Measurements from ENCODE around the gene PPIA.
A peak's percentile ranks its signal among the peaks of the same experiment; 100 is the strongest.
"Not testable (repeated sequence)": the region's sequence is repeated elsewhere in the genome, so short reads cannot be mapped to it uniquely, and the experiment has no call there.

PPIA gene

GRCh38 chr7:44843440-44843839 lies 47.0 kb downstream of the PPIA start:
- DNase-seq: not testable (repeated sequence)

GRCh38 chr7:44845451-44845850 lies 49.0 kb downstream of the PPIA start:
- no peak for DNase-seq

GRCh38 chr7:44846390-44846789 lies 49.9 kb downstream of the PPIA start:
- DNase-seq: not testable (repeated sequence)

GRCh38 chr7:44846816-44847508 lies 50.5 kb downstream of the PPIA start:
- DNase-seq: no peak

- peak; percentile 93 for DNase-seq
Measured at GRCh38 chr7:44847509-44847919, 51.0 kb downstream of the PPIA start.

- DNase-seq: peak; percentile 100
Measured at GRCh38 chr7:44847920-44848634, 51.6 kb downstream of the PPIA start, which contains the start of gene H2AZ2. H2AZ2 (minus strand) TSS chr7:44848087; CDS start chr7:44847971, 116 bp downstream.

GRCh38 chr7:44849259-44849884 lies 52.9 kb downstream of the PPIA start:
- DNase-seq: no peak

GRCh38 chr7:44849885-44850544 lies 53.5 kb downstream of the PPIA start:
- no peak for DNase-seq

- DNase-seq: no peak
Measured at GRCh38 chr7:44852590-44852989, 56.1 kb downstream of the PPIA start.

Measured in islet precursor cell (in vitro differentiated cells).